Measurements from ENCODE around the gene MICU1. TPM values are rescaled to one million over a fixed set of nuclear protein-coding genes. Genes with fewer than 3 reads are reported as not detected.
A peak's percentile ranks its signal among the peaks of the same experiment; 100 is the strongest.

Gene MICU1
- total RNA-seq, 1 donor from 2014 or later = 48.0 TPM

DNA sequence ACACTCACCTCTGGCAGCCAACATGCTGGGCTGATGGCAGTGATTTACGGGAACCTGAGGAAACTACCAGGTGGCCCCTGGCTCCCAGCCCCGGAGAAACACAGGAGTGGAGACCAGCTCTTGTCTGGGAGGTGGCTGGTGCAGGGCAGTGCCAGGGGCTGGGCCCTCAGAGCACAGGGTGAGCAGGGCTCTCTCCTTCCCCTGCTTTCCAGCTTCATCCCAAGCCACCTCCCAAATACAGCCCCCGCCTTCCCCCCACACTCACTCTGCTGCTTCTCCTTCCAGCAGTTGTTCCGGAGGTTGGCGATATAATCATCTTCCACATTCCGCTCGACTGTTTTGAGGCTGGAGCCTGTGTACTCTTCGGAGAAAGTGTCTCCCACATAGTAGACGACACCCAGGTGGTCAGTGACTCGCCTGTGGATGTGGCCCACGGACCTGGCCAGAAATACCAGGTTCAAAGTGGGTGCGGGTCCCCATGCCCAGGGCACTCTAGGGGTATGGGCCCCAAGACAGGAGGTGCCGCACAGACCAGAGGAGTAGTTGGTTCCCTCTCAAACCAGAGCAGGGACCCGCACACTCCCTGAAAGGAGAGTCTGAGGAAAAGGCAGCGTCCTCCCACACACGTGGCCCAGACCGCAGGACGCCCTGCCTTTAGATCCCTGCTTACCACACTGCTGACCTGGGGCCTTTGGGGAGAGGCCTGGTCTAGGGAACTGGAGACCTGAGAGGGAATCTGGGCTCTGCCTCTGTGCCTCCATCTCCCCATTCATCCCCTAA lies 289.4 kb downstream of the MICU1 start:
- no peak overlapping the region for H3K4me3 Mint-ChIP-seq (ENCODE audit: unreplicated experiment)
- peaks cover 58% of the 10 kb centered on the region for H3K4me1 Mint-ChIP-seq (ENCODE audit: low read depth)
- peak overlapping the region; percentile 95 for H3K27ac Mint-ChIP-seq (ENCODE audit: unreplicated experiment)
- no peak for TF ChIP-seq CTCF (IDR thresholded peaks at IDR 0.05)
- no peak for DNase-seq (ENCODE audit: low spot score)
- peaks cover 11% of the 10 kb centered on the region for H3K36me3 Mint-ChIP-seq (ENCODE audit: low read depth)
- H3K27me3 Mint-ChIP-seq (ENCODE audit: low read depth) = no peaks in the 10 kb centered on the region
- H3K9me3 Mint-ChIP-seq (ENCODE audit: low read depth) = no peaks in the 10 kb centered on the region

DNA sequence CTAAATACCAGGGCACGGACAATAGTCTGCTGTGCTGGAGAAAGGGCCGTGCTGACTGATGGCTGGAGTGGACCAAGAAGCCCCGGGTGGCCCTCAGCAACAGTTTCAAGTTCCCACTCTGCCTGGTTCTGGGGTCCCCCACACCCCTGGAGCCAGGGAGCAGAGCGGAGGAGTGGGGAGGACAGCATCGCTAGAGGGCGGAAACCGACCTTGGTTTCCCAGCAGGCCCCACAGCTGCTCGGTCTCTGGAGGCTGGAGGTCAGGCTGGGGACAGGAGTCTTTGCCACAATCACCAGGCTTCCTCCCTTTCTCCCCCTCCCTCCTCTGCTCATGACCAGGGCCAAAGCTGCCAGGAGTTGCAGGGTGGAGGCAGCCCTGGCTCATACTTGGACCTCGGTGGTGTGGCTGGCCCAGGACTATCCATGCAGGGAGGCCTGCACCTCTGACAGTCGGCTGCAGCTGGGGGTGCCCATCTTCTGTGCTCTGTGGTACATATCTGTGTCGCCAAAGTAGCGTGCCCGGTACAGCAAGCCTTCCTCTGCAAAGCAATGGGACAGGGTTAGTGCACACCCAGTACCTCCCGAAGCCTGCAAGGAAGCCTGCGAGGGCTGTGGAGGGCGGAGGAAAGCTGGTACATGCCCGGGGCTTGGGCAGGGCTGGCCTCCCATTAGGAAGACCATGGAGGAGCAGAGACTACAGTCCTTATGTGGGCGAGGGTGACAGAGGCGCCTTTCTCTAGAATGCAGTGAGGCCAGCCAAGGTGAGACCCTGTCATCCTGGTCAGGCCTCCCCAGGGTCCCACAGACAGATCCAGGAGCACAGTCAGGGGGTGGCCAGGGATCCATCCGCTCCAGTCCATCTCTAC lies 290.3 kb downstream of the MICU1 start:
- H3K27ac Mint-ChIP-seq (ENCODE audit: unreplicated experiment) = peak overlapping the region; percentile 95
- peaks cover 6% of the 10 kb centered on the region for H3K36me3 Mint-ChIP-seq (ENCODE audit: low read depth)
- no peaks in the 10 kb centered on the region for H3K9me3 Mint-ChIP-seq (ENCODE audit: low read depth)
- H3K4me3 Mint-ChIP-seq (ENCODE audit: unreplicated experiment) = no peak overlapping the region
- H3K27me3 Mint-ChIP-seq (ENCODE audit: low read depth) = no peaks in the 10 kb centered on the region
- H3K4me1 Mint-ChIP-seq (ENCODE audit: low read depth) = peaks cover 64% of the 10 kb centered on the region
- DNase-seq (ENCODE audit: low spot score) = no peak
- no peak for TF ChIP-seq CTCF (IDR thresholded peaks at IDR 0.05)

DNA sequence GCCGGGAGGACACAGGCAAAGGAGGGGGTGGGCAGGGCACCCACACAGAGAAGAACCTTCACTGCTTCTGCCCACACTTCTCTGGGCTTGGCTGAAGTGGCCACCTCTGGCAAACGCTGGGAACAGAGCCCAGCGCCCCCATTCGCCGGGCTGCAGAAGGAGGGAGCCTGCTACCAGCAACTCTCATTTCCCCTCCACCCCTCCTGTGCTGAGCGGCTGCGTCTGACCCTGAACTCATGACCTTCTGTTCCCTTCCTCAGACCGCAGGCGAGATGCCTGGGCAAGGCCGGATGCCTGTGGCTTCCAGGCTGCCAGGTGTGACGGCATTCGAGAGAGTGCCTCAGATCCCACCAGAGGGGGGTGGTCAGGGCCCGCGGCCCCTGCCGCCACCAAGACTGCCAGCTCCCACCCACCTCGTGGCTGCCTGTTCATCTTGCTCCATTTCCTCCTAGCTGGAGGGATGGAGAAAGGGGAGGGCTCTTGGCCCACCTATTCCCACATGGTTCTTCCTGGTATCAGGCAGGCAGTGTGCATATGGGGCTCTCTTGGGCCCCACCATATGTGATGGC lies 291.0 kb downstream of the MICU1 start:
- Mint-ChIP-seq H3K4me1 (ENCODE audit: low read depth) (peaks cover 71% of the 10 kb centered on the region), H3K36me3 (ENCODE audit: low read depth) (peaks cover 4% of the 10 kb centered on the region), H3K4me3 (ENCODE audit: unreplicated experiment) (peak overlapping the region; percentile 26), H3K27me3 (ENCODE audit: low read depth) (no peaks in the 10 kb centered on the region), H3K9me3 (ENCODE audit: low read depth) (no peaks in the 10 kb centered on the region), H3K27ac (ENCODE audit: unreplicated experiment) (peak overlapping the region; percentile 95)
- peak; percentile 65 for TF ChIP-seq CTCF (IDR thresholded peaks at IDR 0.05)
- DNase-seq (ENCODE audit: low spot score) = peak; percentile 98

DNA sequence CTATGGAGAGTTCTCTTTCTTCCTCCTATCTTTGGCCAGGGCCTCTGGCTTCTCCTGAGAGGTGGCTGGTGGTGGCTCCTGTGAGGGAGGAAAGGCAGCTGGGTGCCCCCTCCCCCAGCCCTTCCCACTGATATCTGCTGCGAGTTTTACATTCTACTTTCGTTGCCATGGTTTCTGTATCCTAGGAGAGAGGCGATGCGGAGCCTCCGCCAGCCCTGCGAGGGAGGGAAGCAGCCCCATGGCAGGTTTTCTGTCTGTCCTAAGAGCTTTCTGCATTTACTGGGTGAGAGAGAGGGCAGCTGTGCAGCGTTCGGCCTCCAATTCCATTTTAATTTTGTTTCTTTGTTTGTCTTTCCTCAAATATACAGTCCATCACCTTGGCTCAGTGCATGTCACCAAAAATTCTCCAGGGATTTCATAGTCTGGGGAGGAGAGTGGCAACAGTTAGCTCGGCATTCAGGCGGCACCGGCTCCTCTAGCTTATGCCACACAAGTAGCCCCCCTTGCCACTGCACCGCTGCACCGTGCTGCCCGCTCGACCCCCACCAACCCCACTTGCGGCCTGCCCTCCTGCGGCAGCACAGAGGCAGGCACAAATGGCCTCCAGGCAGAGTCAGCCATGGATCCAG lies 291.6 kb downstream of the MICU1 start:
- Mint-ChIP-seq H3K27me3 (ENCODE audit: low read depth) (no peaks in the 10 kb centered on the region), H3K4me3 (ENCODE audit: unreplicated experiment) (peak overlapping the region; percentile 26)
- DNase-seq (ENCODE audit: low spot score) = no peak

More for the DNA sequence above, 291.6 kb downstream of the MICU1 start:
- Mint-ChIP-seq H3K36me3 (ENCODE audit: low read depth) (peaks cover 4% of the 10 kb centered on the region), H3K4me1 (ENCODE audit: low read depth) (peaks cover 77% of the 10 kb centered on the region), H3K27ac (ENCODE audit: unreplicated experiment) (peak overlapping the region; percentile 95), H3K9me3 (ENCODE audit: low read depth) (no peaks in the 10 kb centered on the region)
- TF ChIP-seq CTCF (IDR thresholded peaks at IDR 0.05) = no peak
